ENCODE results near the gene OLFM4. TPM values are rescaled to one million over a fixed set of nuclear protein-coding genes. Genes with fewer than 3 reads are reported as not detected.

The OLFM4 gene
- total RNA-seq, 1 donor from 2014 or later, result 3.1 TPM

GRCh38 chr13:53032849-53033248 lies 4.2 kb downstream of the OLFM4 start:
- Histone ChIP-seq H3K9me3 (ENCODE audit: control insufficient read depth in 3 of 3, low read length in 3 of 3) (no peaks in the 10 kb centered on the region), H3K4me3 (ENCODE audit: low read length in 3 of 3) (no peak overlapping the region), H3K27ac (ENCODE audit: low read depth, low read length) (no peak overlapping the region), H3K4me1 (ENCODE audit: control insufficient read depth in 3 of 3, insufficient read depth in 3 of 3, low read length in 3 of 3) (no peaks in the 10 kb centered on the region), H3K36me3 (ENCODE audit: control insufficient read depth in 3 of 3, insufficient read depth in 3 of 3, low read length in 3 of 3) (no peaks in the 10 kb centered on the region), H3K9ac (ENCODE audit: low read depth in 1 of 3, low read length in 3 of 3) (no peak overlapping the region), H3K27me3 (ENCODE audit: control insufficient read depth in 3 of 3, insufficient read depth in 3 of 3, low read length in 3 of 3) (peaks cover 0 to 2% (median 0%) of the 10 kb centered on the region in 3 donors)

DNA sequence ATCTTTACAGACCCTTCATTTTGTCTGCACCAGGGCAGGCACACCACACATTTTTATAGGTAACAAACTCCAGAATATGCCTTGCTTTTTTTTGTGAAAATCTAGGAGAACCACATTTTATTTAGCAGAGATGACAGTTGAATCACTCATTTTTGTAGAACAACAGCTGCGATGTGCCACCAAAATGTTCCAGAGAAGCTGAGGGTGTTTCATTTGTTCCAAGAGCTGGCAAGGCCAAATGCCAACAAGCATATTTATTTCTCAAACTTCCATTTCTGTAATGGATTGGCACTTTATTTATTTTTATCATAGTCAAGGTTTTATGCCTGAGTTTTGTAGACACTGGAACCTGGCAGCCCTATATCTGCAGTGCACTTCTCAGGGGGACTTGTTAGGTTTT lies 10.4 kb downstream of the OLFM4 start:
- no peak overlapping the region for H3K27ac ChIP-seq (ENCODE audit: low read depth, low read length)
- no peak overlapping the region for H3K9ac ChIP-seq (ENCODE audit: low read depth in 1 of 3, low read length in 3 of 3)
- no peaks in the 10 kb centered on the region for H3K4me1 ChIP-seq (ENCODE audit: control insufficient read depth in 3 of 3, insufficient read depth in 3 of 3, low read length in 3 of 3)
- H3K36me3 ChIP-seq (ENCODE audit: control insufficient read depth in 3 of 3, insufficient read depth in 3 of 3, low read length in 3 of 3), result no peaks in the 10 kb centered on the region
- H3K4me3 ChIP-seq (ENCODE audit: low read length in 3 of 3), result no peak overlapping the region
- no peaks in the 10 kb centered on the region for H3K9me3 ChIP-seq (ENCODE audit: control insufficient read depth in 3 of 3, low read length in 3 of 3)
- H3K27me3 ChIP-seq (ENCODE audit: control insufficient read depth in 3 of 3, insufficient read depth in 3 of 3, low read length in 3 of 3), result no peaks in the 10 kb centered on the region

GRCh38 chr13:53041968-53042516 lies 13.4 kb downstream of the OLFM4 start:
- Histone ChIP-seq H3K36me3 (ENCODE audit: control insufficient read depth in 3 of 3, insufficient read depth in 3 of 3, low read length in 3 of 3) (no peaks in the 10 kb centered on the region), H3K27ac (ENCODE audit: low read depth, low read length) (no peak overlapping the region), H3K4me3 (ENCODE audit: low read length in 3 of 3) (no peak overlapping the region), H3K9me3 (ENCODE audit: control insufficient read depth in 3 of 3, low read length in 3 of 3) (no peaks in the 10 kb centered on the region), H3K4me1 (ENCODE audit: control insufficient read depth in 3 of 3, insufficient read depth in 3 of 3, low read length in 3 of 3) (peaks cover 0 to 3% (median 0%) of the 10 kb centered on the region in 3 donors), H3K9ac (ENCODE audit: low read depth in 1 of 3, low read length in 3 of 3) (no peak overlapping the region), H3K27me3 (ENCODE audit: control insufficient read depth in 3 of 3, insufficient read depth in 3 of 3, low read length in 3 of 3) (no peaks in the 10 kb centered on the region)

DNA sequence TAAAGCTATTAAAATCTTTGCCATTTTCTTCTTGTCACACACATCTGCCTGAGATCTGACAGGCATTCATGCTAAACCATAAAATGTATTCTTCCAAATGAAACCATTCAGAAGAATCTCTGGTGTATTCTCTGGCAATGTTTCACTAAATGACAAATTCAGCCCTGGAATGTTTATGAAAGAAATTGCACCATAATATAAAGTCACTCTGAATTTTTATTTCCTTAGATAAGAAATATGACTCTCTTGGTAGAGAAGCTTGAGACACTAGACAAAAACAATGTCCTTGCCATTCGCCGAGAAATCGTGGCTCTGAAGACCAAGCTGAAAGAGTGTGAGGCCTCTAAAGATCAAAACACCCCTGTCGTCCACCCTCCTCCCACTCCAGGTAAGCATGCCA lies 14.3 kb downstream of the OLFM4 start:
- H3K4me1 ChIP-seq (ENCODE audit: control insufficient read depth in 3 of 3, insufficient read depth in 3 of 3, low read length in 3 of 3), result peaks cover 0 to 3% (median 0%) of the 10 kb centered on the region in 3 donors
- no peaks in the 10 kb centered on the region for H3K36me3 ChIP-seq (ENCODE audit: control insufficient read depth in 3 of 3, insufficient read depth in 3 of 3, low read length in 3 of 3)
- no peak overlapping the region for H3K4me3 ChIP-seq (ENCODE audit: low read length in 3 of 3)
- H3K27ac ChIP-seq (ENCODE audit: low read depth, low read length), result no peak overlapping the region
- H3K9me3 ChIP-seq (ENCODE audit: control insufficient read depth in 3 of 3, low read length in 3 of 3), result no peaks in the 10 kb centered on the region
- no peaks in the 10 kb centered on the region for H3K27me3 ChIP-seq (ENCODE audit: control insufficient read depth in 3 of 3, insufficient read depth in 3 of 3, low read length in 3 of 3)
- H3K9ac ChIP-seq (ENCODE audit: low read depth in 1 of 3, low read length in 3 of 3), result no peak overlapping the region

DNA sequence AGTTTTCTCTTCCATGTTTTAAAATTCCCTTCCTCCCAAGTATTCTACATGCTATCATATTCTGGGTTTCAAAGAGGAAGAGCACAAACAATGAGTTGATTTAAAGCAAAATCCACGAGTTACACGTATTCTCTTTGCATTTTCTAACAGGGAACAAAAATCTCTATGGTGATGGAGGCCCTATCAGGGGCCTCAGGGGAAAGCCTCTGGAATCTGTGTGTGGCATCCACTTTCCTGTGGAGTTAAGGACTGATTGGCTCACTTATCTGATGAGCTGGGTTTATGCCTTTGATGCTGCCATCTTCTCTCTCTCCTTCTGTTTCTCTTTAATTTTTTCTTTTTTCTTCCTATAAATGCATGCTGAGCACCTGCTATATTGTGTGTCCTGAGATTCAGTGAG lies 14.8 kb downstream of the OLFM4 start:
- no peaks in the 10 kb centered on the region for H3K9me3 ChIP-seq (ENCODE audit: control insufficient read depth in 3 of 3, low read length in 3 of 3)
- peaks cover 0 to 3% (median 0%) of the 10 kb centered on the region in 3 donors for H3K4me1 ChIP-seq (ENCODE audit: control insufficient read depth in 3 of 3, insufficient read depth in 3 of 3, low read length in 3 of 3)
- H3K27me3 ChIP-seq (ENCODE audit: control insufficient read depth in 3 of 3, insufficient read depth in 3 of 3, low read length in 3 of 3), result no peaks in the 10 kb centered on the region
- H3K4me3 ChIP-seq (ENCODE audit: low read length in 3 of 3), result no peak overlapping the region
- H3K36me3 ChIP-seq (ENCODE audit: control insufficient read depth in 3 of 3, insufficient read depth in 3 of 3, low read length in 3 of 3), result no peaks in the 10 kb centered on the region
- no peak overlapping the region for H3K27ac ChIP-seq (ENCODE audit: low read depth, low read length)
- H3K9ac ChIP-seq (ENCODE audit: low read depth in 1 of 3, low read length in 3 of 3), result no peak overlapping the region

- no peaks in the 10 kb centered on the region for H3K9me3 ChIP-seq (ENCODE audit: control insufficient read depth in 3 of 3, low read length in 3 of 3)
- no peak overlapping the region for H3K27ac ChIP-seq (ENCODE audit: low read depth, low read length)
- H3K4me1 ChIP-seq (ENCODE audit: control insufficient read depth in 3 of 3, insufficient read depth in 3 of 3, low read length in 3 of 3), result peaks cover 0 to 3% (median 0%) of the 10 kb centered on the region in 3 donors
- H3K9ac ChIP-seq (ENCODE audit: low read depth in 1 of 3, low read length in 3 of 3), result no peak overlapping the region
- no peaks in the 10 kb centered on the region for H3K27me3 ChIP-seq (ENCODE audit: control insufficient read depth in 3 of 3, insufficient read depth in 3 of 3, low read length in 3 of 3)
- H3K36me3 ChIP-seq (ENCODE audit: control insufficient read depth in 3 of 3, insufficient read depth in 3 of 3, low read length in 3 of 3), result no peaks in the 10 kb centered on the region
- no peak overlapping the region for H3K4me3 ChIP-seq (ENCODE audit: low read length in 3 of 3)
Observed at GRCh38 chr13:53045189-53045588, 16.6 kb downstream of the OLFM4 start.

GRCh38 chr13:53048880-53049279 lies 20.3 kb downstream of the OLFM4 start:
- peaks cover 0 to 3% (median 0%) of the 10 kb centered on the region in 3 donors for H3K4me1 ChIP-seq (ENCODE audit: control insufficient read depth in 3 of 3, insufficient read depth in 3 of 3, low read length in 3 of 3)
- H3K9me3 ChIP-seq (ENCODE audit: control insufficient read depth in 3 of 3, low read length in 3 of 3), result no peaks in the 10 kb centered on the region
- H3K27me3 ChIP-seq (ENCODE audit: control insufficient read depth in 3 of 3, insufficient read depth in 3 of 3, low read length in 3 of 3), result no peaks in the 10 kb centered on the region
- no peak overlapping the region for H3K4me3 ChIP-seq (ENCODE audit: low read length in 3 of 3)
- H3K36me3 ChIP-seq (ENCODE audit: control insufficient read depth in 3 of 3, insufficient read depth in 3 of 3, low read length in 3 of 3), result no peaks in the 10 kb centered on the region
- no peak overlapping the region for H3K27ac ChIP-seq (ENCODE audit: low read depth, low read length)
- H3K9ac ChIP-seq (ENCODE audit: low read depth in 1 of 3, low read length in 3 of 3), result no peak overlapping the region

- Histone ChIP-seq H3K27me3 (ENCODE audit: control insufficient read depth in 3 of 3, insufficient read depth in 3 of 3, low read length in 3 of 3) (no peaks in the 10 kb centered on the region), H3K9ac (ENCODE audit: low read depth in 1 of 3, low read length in 3 of 3) (no peak overlapping the region), H3K4me3 (ENCODE audit: low read length in 3 of 3) (no peak overlapping the region), H3K9me3 (ENCODE audit: control insufficient read depth in 3 of 3, low read length in 3 of 3) (no peaks in the 10 kb centered on the region), H3K27ac (ENCODE audit: low read depth, low read length) (no peak overlapping the region), H3K4me1 (ENCODE audit: control insufficient read depth in 3 of 3, insufficient read depth in 3 of 3, low read length in 3 of 3) (peaks cover 0 to under 1% (median 0%) of the 10 kb centered on the region in 3 donors), H3K36me3 (ENCODE audit: control insufficient read depth in 3 of 3, insufficient read depth in 3 of 3, low read length in 3 of 3) (no peaks in the 10 kb centered on the region)
Observed at GRCh38 chr13:53050151-53050550, 21.5 kb downstream of the OLFM4 start.

DNA sequence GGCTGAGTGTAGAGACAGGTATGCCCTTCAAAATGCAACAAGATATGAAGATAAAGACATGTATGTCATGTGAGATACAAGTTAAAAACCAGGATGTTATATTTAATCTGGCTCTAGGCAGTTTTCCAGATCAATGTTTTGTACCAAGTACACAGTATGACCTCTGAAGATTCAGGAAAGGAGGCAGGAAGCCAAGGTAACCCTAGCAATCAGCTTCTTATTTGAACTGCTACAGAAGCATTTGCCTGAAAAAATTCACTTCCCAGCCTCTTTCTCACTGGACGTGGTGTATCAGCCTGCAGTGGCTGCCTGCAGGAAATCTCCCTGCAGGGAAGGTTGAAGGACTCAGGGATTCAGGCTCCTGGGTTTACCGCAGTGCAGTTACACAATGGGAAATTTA lies 24.1 kb downstream of the OLFM4 start:
- H3K9me3 ChIP-seq (ENCODE audit: control insufficient read depth in 3 of 3, low read length in 3 of 3), result no peaks in the 10 kb centered on the region
- H3K27ac ChIP-seq (ENCODE audit: low read depth, low read length), result no peak overlapping the region
- H3K36me3 ChIP-seq (ENCODE audit: control insufficient read depth in 3 of 3, insufficient read depth in 3 of 3, low read length in 3 of 3), result no peaks in the 10 kb centered on the region
- H3K27me3 ChIP-seq (ENCODE audit: control insufficient read depth in 3 of 3, insufficient read depth in 3 of 3, low read length in 3 of 3), result no peaks in the 10 kb centered on the region
- H3K4me1 ChIP-seq (ENCODE audit: control insufficient read depth in 3 of 3, insufficient read depth in 3 of 3, low read length in 3 of 3), result no peaks in the 10 kb centered on the region
- no peak overlapping the region for H3K9ac ChIP-seq (ENCODE audit: low read depth in 1 of 3, low read length in 3 of 3)
- no peak overlapping the region for H3K4me3 ChIP-seq (ENCODE audit: low read length in 3 of 3)

- Histone ChIP-seq H3K4me3 (ENCODE audit: low read length in 3 of 3) (no peak overlapping the region), H3K9ac (ENCODE audit: low read depth in 1 of 3, low read length in 3 of 3) (no peak overlapping the region), H3K9me3 (ENCODE audit: control insufficient read depth in 3 of 3, low read length in 3 of 3) (no peaks in the 10 kb centered on the region), H3K36me3 (ENCODE audit: control insufficient read depth in 3 of 3, insufficient read depth in 3 of 3, low read length in 3 of 3) (no peaks in the 10 kb centered on the region), H3K4me1 (ENCODE audit: control insufficient read depth in 3 of 3, insufficient read depth in 3 of 3, low read length in 3 of 3) (no peaks in the 10 kb centered on the region), H3K27me3 (ENCODE audit: control insufficient read depth in 3 of 3, insufficient read depth in 3 of 3, low read length in 3 of 3) (no peaks in the 10 kb centered on the region), H3K27ac (ENCODE audit: low read depth, low read length) (no peak overlapping the region)
Observed at GRCh38 chr13:53054569-53054968, 26.0 kb downstream of the OLFM4 start.

Data from skeletal muscle tissue (tissue), 4 donors.